Fibroblast of villous mesenchyme (primary cell): Measurements from ENCODE around the gene SLC39A7. TPM values are rescaled to one million over a fixed set of nuclear protein-coding genes. Genes with fewer than 3 reads are reported as not detected.

Source experiments
- DNase-seq: peaks from one replicate; pipeline ENCODE4 v3.0.0-alpha.2; 2010; ENCODE audit warnings: low read depth
- H3K4me3 ChIP-seq: 2 replicates; pipeline ENCODE4 v1.5.1; 2011; ENCODE audit warnings: low read depth, mild to moderate bottlenecking, low read length
- total RNA-seq: library from RNA; depleted of rRNA; stranded (reverse); fragments of >200 nt; gene quantifications from 2 replicates; pipeline ENCODE4 v1.2.3, GENCODE V29; 2012
- TF ChIP-seq, protein P1 (sequence below): IDR thresholded peaks from 2 replicates; pipeline ENCODE4 v1.5.1; 2012; ENCODE audit warnings: low read depth, mild to moderate bottlenecking, low read length; ENCODE audit not compliant: insufficient read depth

The SLC39A7 gene
- total RNA-seq, 1 donor, result 143 TPM

DNA sequence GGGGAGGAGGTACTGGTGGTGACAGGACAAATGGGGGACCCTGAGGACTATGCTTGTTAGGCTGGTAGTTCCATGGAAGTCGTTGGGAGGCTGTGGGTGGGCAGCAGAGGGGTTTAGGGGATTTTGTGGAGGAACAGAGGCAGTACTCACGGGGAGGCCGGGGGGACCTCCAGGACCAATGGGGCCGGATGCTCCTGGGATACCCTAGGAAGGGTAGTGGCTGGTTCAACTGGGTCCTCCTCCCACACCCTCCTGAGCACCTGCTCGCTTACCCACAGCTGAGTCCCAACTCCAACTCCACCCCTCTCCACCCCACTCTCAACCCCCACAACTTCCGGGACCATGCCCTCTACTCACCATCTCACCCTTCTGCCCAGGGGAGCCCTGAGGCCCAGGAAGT lies 34.3 kb upstream of the SLC39A7 start:
- TF ChIP-seq, protein P1, sequence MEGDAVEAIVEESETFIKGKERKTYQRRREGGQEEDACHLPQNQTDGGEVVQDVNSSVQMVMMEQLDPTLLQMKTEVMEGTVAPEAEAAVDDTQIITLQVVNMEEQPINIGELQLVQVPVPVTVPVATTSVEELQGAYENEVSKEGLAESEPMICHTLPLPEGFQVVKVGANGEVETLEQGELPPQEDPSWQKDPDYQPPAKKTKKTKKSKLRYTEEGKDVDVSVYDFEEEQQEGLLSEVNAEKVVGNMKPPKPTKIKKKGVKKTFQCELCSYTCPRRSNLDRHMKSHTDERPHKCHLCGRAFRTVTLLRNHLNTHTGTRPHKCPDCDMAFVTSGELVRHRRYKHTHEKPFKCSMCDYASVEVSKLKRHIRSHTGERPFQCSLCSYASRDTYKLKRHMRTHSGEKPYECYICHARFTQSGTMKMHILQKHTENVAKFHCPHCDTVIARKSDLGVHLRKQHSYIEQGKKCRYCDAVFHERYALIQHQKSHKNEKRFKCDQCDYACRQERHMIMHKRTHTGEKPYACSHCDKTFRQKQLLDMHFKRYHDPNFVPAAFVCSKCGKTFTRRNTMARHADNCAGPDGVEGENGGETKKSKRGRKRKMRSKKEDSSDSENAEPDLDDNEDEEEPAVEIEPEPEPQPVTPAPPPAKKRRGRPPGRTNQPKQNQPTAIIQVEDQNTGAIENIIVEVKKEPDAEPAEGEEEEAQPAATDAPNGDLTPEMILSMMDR, result no peak
- DNase-seq, result no peak
- H3K4me3 ChIP-seq, result no peak overlapping the region

DNA sequence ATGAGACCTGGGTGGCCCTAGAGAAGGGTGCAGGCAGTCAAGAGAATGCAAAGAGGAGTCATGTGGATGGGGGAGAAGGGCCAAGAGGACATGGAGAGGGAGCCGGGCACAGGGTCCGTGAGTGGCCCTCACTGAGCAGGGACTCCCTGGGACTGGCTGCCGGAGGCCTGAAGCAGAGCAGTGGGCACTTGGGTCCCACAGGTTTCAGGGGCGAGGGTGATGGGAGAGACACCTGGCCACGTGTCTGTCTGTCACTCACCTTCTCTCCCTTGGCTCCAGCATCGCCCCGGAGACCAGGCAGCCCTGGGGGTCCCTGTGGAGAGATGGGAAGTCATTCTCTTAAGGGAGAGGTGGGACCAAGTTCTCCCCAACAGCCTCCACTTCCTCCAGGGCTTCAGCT lies 33.9 kb upstream of the SLC39A7 start:
- TF ChIP-seq, protein P1, result no peak
- DNase-seq, result no peak
- no peak overlapping the region for H3K4me3 ChIP-seq

DNA sequence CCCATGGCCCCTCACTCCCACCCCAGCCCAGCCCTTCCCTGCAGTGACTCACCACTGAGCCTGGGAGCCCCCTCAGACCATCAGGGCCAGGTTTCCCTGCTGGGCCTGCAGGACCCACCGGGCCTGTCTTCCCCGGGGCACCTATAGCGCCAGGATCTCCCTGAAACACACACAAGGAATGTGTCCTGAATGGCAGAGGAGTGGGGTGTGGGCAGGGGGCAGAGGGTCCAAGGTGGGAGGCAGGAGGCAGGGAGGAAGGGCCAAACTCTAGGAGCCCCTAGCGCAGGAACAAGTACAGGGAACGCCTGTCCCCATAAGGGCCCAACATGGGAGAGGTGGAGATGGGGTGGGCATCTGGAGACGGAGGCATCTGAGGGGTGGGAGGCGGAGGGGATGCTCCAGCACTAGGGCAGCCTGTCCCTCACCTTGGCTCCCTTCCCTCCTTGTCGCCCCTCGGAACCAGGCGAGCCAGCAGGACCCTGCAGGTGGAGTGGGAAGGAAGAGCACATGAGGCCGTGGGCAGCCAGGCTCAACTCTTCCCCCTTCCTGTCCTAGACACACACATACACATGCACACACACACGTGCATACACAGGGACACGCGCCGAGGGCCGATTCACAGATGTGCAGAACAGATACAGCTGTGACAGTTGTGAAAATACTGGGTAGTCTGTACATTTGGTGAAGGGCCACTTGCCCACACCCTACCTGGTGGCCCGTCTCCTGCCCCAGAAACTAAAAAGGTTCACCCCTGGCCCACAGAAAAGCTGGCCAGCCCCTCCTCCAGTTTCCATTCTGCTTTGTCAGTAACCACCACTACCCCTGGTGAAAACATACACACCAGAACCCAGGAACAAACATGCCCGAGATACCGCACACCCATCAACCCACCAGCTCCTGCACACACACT lies 33.0 kb upstream of the SLC39A7 start:
- TF ChIP-seq, protein P1, result no peak
- DNase-seq, result no peak
- no peak overlapping the region for H3K4me3 ChIP-seq

DNA sequence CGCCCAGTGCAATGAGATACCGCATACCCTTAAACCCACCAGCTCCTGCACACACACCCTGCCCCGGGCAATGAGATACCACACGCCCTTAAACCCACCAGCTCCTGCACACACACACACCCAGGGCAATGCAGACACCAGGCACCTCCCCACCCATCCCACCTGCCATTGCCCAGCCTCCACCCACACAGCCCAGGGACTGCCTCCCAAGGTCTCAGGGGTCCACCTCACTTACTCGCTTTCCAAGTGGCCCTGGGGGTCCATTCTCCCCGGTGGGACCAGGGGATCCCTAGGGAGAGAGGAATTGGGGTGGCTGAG lies 32.4 kb upstream of the SLC39A7 start:
- no peak for DNase-seq
- H3K4me3 ChIP-seq, result no peak overlapping the region
- TF ChIP-seq, protein P1, result no peak

DNA sequence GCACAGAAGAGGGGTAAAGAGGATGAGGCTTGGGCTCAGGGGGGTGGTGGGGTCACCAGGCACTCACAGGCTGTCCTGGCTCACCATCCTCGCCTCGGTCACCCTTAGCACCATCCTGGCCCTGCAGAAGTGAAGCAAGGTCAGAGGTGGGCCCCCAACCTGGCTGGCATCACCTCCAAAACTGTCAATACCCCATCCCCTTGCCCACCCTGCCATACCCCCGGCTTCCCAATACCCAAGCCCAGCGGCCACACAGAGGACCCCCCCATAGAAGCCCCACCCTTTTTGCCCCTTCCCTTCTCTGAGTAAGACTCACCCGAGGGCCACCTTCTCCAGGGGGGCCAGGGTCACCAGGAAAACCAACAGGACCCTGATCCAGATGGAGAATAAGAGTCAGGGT lies 32.0 kb upstream of the SLC39A7 start:
- H3K4me3 ChIP-seq, result no peak overlapping the region
- no peak for DNase-seq
- TF ChIP-seq, protein P1, result no peak

DNA sequence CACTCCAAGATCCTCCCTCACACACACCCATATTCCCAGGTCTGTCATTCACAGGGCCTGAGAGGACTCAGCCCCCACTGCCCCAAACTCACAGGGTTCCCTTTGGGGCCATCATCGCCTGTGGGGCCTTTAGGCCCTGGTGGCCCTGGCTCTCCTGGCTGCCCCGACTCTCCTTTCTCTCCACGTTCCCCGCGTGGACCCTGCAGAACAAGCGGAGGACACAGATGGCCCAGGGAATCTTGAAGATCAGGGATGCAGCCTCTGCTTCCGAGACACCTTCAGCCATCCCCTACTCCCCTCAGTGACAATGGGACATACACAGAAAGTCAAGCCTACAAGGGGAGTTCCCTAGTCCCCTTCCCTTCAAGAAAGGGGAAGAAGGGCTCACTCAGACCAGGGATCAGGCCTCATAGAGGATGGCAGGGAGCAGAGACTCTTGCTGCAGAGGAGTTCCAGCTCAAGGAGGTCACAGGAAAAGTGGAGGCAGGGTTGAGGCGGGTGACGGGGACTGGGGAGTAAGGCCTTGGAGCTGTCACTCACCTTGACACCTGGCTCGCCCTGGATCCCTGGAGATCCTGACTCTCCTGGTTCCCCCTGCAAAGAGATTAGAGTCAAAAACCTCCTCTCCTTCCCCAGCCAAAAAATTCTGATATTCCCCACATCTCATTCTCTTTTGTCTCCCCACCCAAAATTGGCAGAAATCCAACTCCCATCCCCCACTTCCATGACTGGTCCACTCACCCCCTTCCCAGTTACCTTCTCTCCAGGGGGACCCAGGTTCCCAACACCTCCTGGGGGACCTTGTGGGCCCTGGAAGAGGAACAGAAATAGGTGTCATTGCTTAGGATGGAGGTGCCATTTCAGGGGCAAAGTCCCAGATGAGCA lies 31.1 kb upstream of the SLC39A7 start:
- H3K4me3 ChIP-seq, result no peak overlapping the region
- TF ChIP-seq, protein P1, result no peak
- no peak for DNase-seq
